ENCODE data around the gene PPT2. TPM values are rescaled to one million over a fixed set of nuclear protein-coding genes. Genes with fewer than 3 reads are reported as not detected.

The PPT2 gene, protein sequence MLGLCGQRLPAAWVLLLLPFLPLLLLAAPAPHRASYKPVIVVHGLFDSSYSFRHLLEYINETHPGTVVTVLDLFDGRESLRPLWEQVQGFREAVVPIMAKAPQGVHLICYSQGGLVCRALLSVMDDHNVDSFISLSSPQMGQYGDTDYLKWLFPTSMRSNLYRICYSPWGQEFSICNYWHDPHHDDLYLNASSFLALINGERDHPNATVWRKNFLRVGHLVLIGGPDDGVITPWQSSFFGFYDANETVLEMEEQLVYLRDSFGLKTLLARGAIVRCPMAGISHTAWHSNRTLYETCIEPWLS
- polyA plus RNA-seq: 10 to 100 TPM; 20.7 to 21.6 TPM

DNA sequence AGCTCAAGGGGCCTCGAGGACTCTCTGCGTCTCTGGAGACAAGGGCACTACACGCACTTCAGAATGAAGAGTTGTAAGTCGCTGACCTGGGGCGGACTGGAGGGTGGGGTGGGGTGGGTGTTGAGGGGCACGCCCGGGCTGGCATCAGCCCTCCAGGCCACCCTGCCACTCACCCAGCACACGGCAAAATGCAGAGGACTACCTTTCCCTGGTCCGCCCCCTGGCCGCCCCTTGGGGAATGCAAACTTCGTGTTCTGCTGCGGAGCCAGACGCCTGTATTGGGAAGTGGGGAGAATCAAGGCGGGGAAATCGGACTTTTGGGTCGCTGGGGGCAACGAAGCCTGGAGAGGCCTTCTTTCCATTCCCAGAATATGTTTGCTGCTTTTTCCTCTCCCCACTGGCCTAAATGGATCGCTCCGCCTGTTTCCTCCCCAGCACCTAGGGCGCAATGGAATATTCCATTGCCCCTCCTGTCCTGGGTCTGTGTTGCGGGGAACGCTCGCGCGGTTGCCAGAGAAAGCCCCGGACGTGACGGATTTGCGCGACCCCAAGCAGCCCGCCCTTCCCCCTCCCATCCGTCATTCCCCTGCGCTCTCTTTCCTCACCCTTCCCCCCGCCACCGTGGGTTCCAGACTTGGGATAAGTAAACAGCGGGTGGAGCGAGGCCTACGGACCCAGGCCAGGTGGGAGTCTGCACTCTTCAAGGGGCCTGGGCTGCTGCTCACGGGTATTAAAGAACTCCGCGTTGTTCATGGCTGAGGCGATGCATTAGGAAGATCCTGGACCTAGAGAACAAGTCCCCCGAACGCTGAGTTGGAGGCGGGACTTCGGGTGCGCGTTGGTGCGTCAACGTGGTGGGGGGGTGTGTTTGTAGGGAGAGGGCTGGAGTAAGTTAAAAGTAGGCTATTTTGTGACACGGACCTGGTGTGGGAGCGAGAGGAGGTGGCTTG lies at the start of gene PPT2:
Gene PPT2, plus strand, starts transcription at position 578 of the 950 bp plus-strand sequence. CDS start 454 bp downstream, outside the sequence.
- Histone ChIP-seq H3K27ac (ENCODE audit: low read depth in 2 of 2, low read length in 1 of 2) (peak within 1 kb of the TSS; percentile 85 to 97), H3K27me3 (ENCODE audit: control insufficient read depth in 1 of 2, insufficient read depth in 2 of 2, low read length in 2 of 2) (no peaks in the 10 kb centered on the region), H3K4me1 (ENCODE audit: control insufficient read depth in 2 of 2, insufficient read depth in 2 of 2, low read length in 1 of 2) (peaks cover 3 to 11% of the 10 kb centered on the region in 2 donors), H3K4me3 (ENCODE audit: low read depth in 1 of 2, low read length in 2 of 2) (peak within 1 kb of the TSS; percentile 75 to 92), H3K36me3 (ENCODE audit: control insufficient read depth in 2 of 2, insufficient read depth in 2 of 2, low read length in 1 of 2) (peaks cover 4 to 18% of the 10 kb centered on the region in 2 donors), H3K9me3 (ENCODE audit: control insufficient read depth in 2 of 2, insufficient read depth in 1 of 2, low read depth in 1 of 2, low read length in 1 of 2) (no peaks in the 10 kb centered on the region)
- 1% methylated on average over 52 of the region's 52 CpGs for WGBS, 2 donors

DNA sequence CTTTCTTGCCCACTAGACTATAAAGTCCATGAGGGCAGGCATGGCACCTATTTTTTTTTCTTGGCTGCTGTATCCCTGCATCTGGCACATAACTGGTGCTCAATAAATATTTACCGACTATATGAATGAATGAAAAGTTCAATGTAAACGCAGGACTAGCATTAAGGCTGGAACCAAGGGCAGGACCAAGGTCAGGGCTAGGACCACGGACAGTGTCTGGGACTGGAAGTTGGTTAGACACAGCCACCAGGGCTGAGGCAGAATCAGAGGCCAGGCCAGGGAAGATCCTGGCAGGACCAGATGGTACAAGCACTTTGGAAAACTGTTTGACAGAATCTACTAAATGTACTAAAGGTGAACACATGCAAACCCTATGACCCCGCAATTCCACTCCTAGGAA lies 48.5 kb upstream of the PPT2 start:
- Histone ChIP-seq H3K27ac (ENCODE audit: low read depth in 2 of 2, low read length in 1 of 2) (no peak overlapping the region), H3K9me3 (ENCODE audit: control insufficient read depth in 2 of 2, insufficient read depth in 1 of 2, low read depth in 1 of 2, low read length in 1 of 2) (no peaks in the 10 kb centered on the region), H3K36me3 (ENCODE audit: control insufficient read depth in 2 of 2, insufficient read depth in 2 of 2, low read length in 1 of 2) (no peaks in the 10 kb centered on the region), H3K4me3 (ENCODE audit: low read depth in 1 of 2, low read length in 2 of 2) (no peak overlapping the region), H3K4me1 (ENCODE audit: control insufficient read depth in 2 of 2, insufficient read depth in 2 of 2, low read length in 1 of 2) (peaks cover 6 to 7% of the 10 kb centered on the region in 2 donors), H3K27me3 (ENCODE audit: control insufficient read depth in 1 of 2, insufficient read depth in 2 of 2, low read length in 2 of 2) (no peaks in the 10 kb centered on the region)
- 65 to 71% methylated on average over 4 of the region's 4 CpGs for WGBS, 2 donors

DNA sequence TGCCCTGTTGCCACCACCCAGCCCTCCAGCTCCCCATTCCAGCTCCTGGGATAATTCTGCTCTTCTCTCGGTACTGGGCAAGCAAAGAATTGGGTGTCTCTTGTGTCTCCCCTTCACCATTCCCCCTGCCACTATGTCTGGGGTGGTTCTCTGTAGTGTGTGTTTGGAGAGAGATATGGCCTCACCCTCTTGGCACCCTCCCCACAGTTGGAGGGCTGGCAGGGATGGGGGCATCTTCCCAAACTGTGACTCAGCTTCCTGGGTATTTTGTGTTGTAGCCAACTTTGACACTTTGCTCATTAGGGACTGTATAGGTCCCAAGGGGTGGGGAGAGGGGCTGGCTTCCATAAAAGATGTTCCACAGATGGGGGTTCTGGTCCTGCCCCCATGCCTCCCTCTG lies 46.5 kb upstream of the PPT2 start:
- 31 to 59% methylated on average over 1 of the region's 1 CpG for WGBS, 2 donors
- H3K27me3 ChIP-seq (ENCODE audit: control insufficient read depth in 1 of 2, insufficient read depth in 2 of 2, low read length in 2 of 2): no peaks in the 10 kb centered on the region
- H3K9me3 ChIP-seq (ENCODE audit: control insufficient read depth in 2 of 2, insufficient read depth in 1 of 2, low read depth in 1 of 2, low read length in 1 of 2): no peaks in the 10 kb centered on the region
- H3K4me1 ChIP-seq (ENCODE audit: control insufficient read depth in 2 of 2, insufficient read depth in 2 of 2, low read length in 1 of 2): peaks cover 7 to 10% of the 10 kb centered on the region in 2 donors
- peak overlapping the region; percentile 69 for H3K27ac ChIP-seq (ENCODE audit: low read depth in 2 of 2, low read length in 1 of 2)
- H3K36me3 ChIP-seq (ENCODE audit: control insufficient read depth in 2 of 2, insufficient read depth in 2 of 2, low read length in 1 of 2): no peaks in the 10 kb centered on the region
- H3K4me3 ChIP-seq (ENCODE audit: low read depth in 1 of 2, low read length in 2 of 2): no peak overlapping the region

DNA sequence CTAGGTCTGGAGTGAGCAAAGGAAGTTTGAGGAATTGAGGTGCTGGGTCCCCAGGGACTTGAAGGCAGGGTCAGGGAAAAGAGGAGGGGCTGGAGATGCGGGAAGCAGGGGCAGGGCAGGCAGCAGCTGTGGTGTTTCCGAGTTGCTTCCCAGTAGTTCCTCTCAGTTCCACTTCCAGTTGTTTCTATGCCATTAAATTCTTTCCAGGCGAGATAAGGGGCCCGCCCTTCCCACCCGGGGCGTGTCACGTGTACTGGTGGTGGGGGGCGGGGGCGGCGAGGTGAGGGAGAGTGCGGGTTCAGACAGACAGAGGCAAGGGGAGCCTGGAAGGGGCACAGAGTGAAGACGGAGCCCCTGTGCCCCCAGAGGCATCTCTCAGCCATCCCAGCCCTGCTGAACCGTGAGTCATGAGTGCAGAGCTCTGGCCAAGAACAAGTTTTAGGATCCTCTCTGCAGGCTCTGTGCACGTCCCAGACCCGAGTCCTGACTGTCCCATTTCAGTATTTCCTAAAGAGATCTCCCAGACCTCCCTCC lies 45.8 kb upstream of the PPT2 start:
- Histone ChIP-seq H3K4me3 (ENCODE audit: low read depth in 1 of 2, low read length in 2 of 2) (peak overlapping the region; percentile 24 to 30), H3K4me1 (ENCODE audit: control insufficient read depth in 2 of 2, insufficient read depth in 2 of 2, low read length in 1 of 2) (peaks cover 7 to 11% of the 10 kb centered on the region in 2 donors), H3K27ac (ENCODE audit: low read depth in 2 of 2, low read length in 1 of 2) (peak overlapping the region; percentile 69 to 70), H3K9me3 (ENCODE audit: control insufficient read depth in 2 of 2, insufficient read depth in 1 of 2, low read depth in 1 of 2, low read length in 1 of 2) (no peaks in the 10 kb centered on the region), H3K27me3 (ENCODE audit: control insufficient read depth in 1 of 2, insufficient read depth in 2 of 2, low read length in 2 of 2) (no peaks in the 10 kb centered on the region), H3K36me3 (ENCODE audit: control insufficient read depth in 2 of 2, insufficient read depth in 2 of 2, low read length in 1 of 2) (peaks cover 0 to under 1% of the 10 kb centered on the region in 2 donors)
- WGBS, 2 donors: 3 to 5% methylated on average over 15 of the region's 15 CpGs

DNA sequence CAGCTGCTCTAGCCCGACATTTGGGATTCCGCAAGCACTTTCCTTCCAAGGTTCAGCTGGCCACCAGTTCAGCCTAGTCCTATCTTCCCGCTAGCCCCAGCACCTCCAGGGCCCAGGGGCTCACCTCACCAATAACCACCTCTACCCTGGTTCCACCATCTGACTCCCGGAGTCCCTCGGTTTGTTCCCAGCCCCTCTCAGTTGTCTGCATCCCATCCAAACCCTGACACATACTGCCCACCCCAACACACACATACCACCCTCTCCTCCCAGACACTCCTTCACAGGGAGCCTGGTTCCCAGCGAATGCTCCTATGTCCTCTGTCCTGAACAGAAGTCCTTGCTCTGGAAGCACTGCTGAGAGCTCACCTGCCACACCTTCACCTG lies 45.2 kb upstream of the PPT2 start:
- Histone ChIP-seq H3K4me3 (ENCODE audit: low read depth in 1 of 2, low read length in 2 of 2) (peak overlapping the region; percentile 24 to 30), H3K9me3 (ENCODE audit: control insufficient read depth in 2 of 2, insufficient read depth in 1 of 2, low read depth in 1 of 2, low read length in 1 of 2) (no peaks in the 10 kb centered on the region), H3K4me1 (ENCODE audit: control insufficient read depth in 2 of 2, insufficient read depth in 2 of 2, low read length in 1 of 2) (peaks cover 7 to 16% of the 10 kb centered on the region in 2 donors), H3K36me3 (ENCODE audit: control insufficient read depth in 2 of 2, insufficient read depth in 2 of 2, low read length in 1 of 2) (peaks cover 0 to 4% of the 10 kb centered on the region in 2 donors), H3K27me3 (ENCODE audit: control insufficient read depth in 1 of 2, insufficient read depth in 2 of 2, low read length in 2 of 2) (no peaks in the 10 kb centered on the region), H3K27ac (ENCODE audit: low read depth in 2 of 2, low read length in 1 of 2) (peak overlapping the region; percentile 69 to 70)
- WGBS, 2 donors: 29 to 41% methylated on average over 6 of the region's 6 CpGs

DNA sequence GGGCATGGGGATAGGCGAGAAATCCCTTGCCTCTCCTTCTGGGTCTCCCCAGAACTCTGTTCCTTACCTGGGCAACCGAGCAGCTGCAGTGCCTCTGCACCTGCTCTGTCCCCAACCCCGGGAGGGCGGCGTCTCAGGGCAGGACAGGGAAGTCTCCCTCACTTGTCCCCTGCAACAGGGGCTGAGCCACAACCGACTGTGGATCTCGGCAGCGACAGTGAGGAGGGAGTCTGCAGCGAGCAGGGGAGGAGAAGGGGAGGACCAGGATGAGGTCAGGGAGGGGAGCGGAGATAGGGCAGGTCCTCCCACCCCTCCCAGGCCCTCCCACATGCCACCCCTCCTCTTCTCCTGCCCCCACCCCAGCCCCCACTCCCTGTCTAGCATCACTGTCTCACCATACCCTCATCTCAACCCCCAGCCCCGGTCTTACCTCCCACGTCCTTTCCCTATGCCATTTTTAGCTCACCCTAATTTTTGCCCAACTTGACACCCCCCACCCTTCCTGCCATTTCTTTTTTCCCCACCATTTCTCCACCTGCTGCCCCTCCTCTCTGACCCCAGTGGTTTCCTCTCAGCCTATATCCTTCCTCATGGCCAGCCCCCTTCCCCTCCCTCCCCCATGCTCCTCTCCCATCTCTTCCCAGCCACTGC lies 44.7 kb upstream of the PPT2 start, which contains the start of gene TNXB:
Gene TNXB, minus strand, starts transcription at position 225 of the 651 bp plus-strand sequence. CDS start 11,140 bp downstream, outside the sequence.
- Histone ChIP-seq H3K4me3 (ENCODE audit: low read depth in 1 of 2, low read length in 2 of 2) (peak within 1 kb of the TSS; percentile 24 to 30), H3K9me3 (ENCODE audit: control insufficient read depth in 2 of 2, insufficient read depth in 1 of 2, low read depth in 1 of 2, low read length in 1 of 2) (no peaks in the 10 kb centered on the region), H3K27ac (ENCODE audit: low read depth in 2 of 2, low read length in 1 of 2) (peak within 1 kb of the TSS; percentile 69 to 70), H3K27me3 (ENCODE audit: control insufficient read depth in 1 of 2, insufficient read depth in 2 of 2, low read length in 2 of 2) (no peaks in the 10 kb centered on the region), H3K4me1 (ENCODE audit: control insufficient read depth in 2 of 2, insufficient read depth in 2 of 2, low read length in 1 of 2) (peaks cover 7 to 16% of the 10 kb centered on the region in 2 donors), H3K36me3 (ENCODE audit: control insufficient read depth in 2 of 2, insufficient read depth in 2 of 2, low read length in 1 of 2) (peaks cover 0 to 4% of the 10 kb centered on the region in 2 donors)
- 7 to 12% methylated on average over 8 to 12 of the region's 12 CpGs for WGBS, 2 donors

DNA sequence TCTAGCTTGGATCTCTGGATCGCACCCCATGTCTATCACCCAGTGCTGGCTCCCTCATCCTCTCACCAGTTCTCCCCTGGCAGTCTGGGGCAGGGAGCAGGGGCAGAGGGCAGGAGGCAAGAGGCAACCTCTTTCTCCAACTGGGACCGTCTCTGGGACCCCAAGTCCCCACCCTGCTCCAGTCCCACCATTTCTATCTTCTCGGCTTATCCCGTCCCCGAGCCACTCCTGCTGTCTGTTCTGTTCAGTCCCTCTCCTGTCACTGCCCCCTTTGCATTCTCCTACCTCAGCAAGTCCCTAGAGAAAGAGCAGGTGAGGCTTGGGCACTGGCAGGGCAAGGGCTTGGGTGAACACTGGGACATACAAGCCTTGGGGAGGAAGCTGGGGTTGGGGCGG lies 44.2 kb upstream of the PPT2 start:
- Histone ChIP-seq H3K9me3 (ENCODE audit: control insufficient read depth in 2 of 2, insufficient read depth in 1 of 2, low read depth in 1 of 2, low read length in 1 of 2) (no peaks in the 10 kb centered on the region), H3K27me3 (ENCODE audit: control insufficient read depth in 1 of 2, insufficient read depth in 2 of 2, low read length in 2 of 2) (no peaks in the 10 kb centered on the region), H3K36me3 (ENCODE audit: control insufficient read depth in 2 of 2, insufficient read depth in 2 of 2, low read length in 1 of 2) (peaks cover 2 to 6% of the 10 kb centered on the region in 2 donors), H3K27ac (ENCODE audit: low read depth in 2 of 2, low read length in 1 of 2) (peak overlapping the region; percentile 15 to 66), H3K4me3 (ENCODE audit: low read depth in 1 of 2, low read length in 2 of 2) (no peak overlapping the region), H3K4me1 (ENCODE audit: control insufficient read depth in 2 of 2, insufficient read depth in 2 of 2, low read length in 1 of 2) (peaks cover 8 to 16% of the 10 kb centered on the region in 2 donors)
- 40 to 46% methylated on average over 6 of the region's 6 CpGs for WGBS, 2 donors

DNA sequence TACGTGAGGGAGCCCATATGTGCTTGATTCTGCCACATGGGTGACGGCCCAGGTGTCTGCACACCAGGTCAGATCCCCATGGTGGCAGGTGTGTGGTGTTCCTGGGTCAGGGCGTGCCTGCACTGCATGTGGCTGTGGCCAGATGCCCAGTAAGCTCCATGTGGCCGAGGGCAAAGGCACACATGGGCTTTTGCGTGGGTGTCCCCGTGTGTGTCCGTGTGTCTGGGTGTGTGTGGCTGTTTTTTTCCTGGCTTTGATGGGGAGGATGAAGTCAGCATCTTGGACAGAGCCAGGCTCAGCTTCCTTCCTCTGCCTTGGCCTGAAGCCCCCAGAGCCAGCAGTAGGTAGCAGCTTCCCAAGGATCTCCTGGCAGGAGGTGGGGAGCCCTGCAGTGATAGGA lies 43.3 kb upstream of the PPT2 start:
- H3K27me3 ChIP-seq (ENCODE audit: control insufficient read depth in 1 of 2, insufficient read depth in 2 of 2, low read length in 2 of 2): no peaks in the 10 kb centered on the region
- peaks cover 11 to 16% of the 10 kb centered on the region in 2 donors for H3K4me1 ChIP-seq (ENCODE audit: control insufficient read depth in 2 of 2, insufficient read depth in 2 of 2, low read length in 1 of 2)
- peaks cover 10 to 11% of the 10 kb centered on the region in 2 donors for H3K36me3 ChIP-seq (ENCODE audit: control insufficient read depth in 2 of 2, insufficient read depth in 2 of 2, low read length in 1 of 2)
- no peaks in the 10 kb centered on the region for H3K9me3 ChIP-seq (ENCODE audit: control insufficient read depth in 2 of 2, insufficient read depth in 1 of 2, low read depth in 1 of 2, low read length in 1 of 2)
- H3K27ac ChIP-seq (ENCODE audit: low read depth in 2 of 2, low read length in 1 of 2): peak overlapping the region; percentile 15 to 66
- WGBS, 2 donors: 28 to 36% methylated on average over 7 of the region's 7 CpGs
- no peak overlapping the region for H3K4me3 ChIP-seq (ENCODE audit: low read depth in 1 of 2, low read length in 2 of 2)
